Measurements from ENCODE around the gene DUOX1. TPM values are rescaled to one million over a fixed set of nuclear protein-coding genes. Genes with fewer than 3 reads are reported as not detected.

DUOX1 gene
- total and polyA plus RNA-seq, 9 of the 15 experiments (the other 6 are each of a cell fraction or from before 2014, with no cell fraction given), result 0.01 to 0.22 (median 0.01) TPM; not detected in 6

- TF ChIP-seq FOXK2 (conservative IDR thresholded peaks at IDR 0.05 in 1 of 2, IDR thresholded peaks at IDR 0.05 in 1 of 2; ENCODE audit: low read depth in 2 of 2) (peak; percentile 40 to 74), ZNF224 (CRISPR knock-in tag; IDR thresholded peaks at IDR 0.05) (no peak), ZEB2 (IDR thresholded peaks at IDR 0.05) (no peak), CGGBP1 (CRISPR knock-in tag; IDR thresholded peaks at IDR 0.05) (no peak), NR3C1 (CRISPR knock-in tag; IDR thresholded peaks at IDR 0.05) (no peak), FOSL1 (tag; conservative IDR thresholded peaks at IDR 0.05) (peak; percentile 66), MEIS2 (IDR thresholded peaks at IDR 0.05; ENCODE audit: partially characterized antibody) (peak; percentile 73), LCOR (CRISPR knock-in tag; IDR thresholded peaks at IDR 0.05) (peak; percentile 88), ARHGAP35 (IDR thresholded peaks at IDR 0.05; ENCODE audit: partially characterized antibody) (no peak), IRF2 (CRISPR knock-in tag; IDR thresholded peaks at IDR 0.05) (no peak), NCOR1 (IDR thresholded peaks at IDR 0.05) (peak; percentile 5), ARID3B (CRISPR knock-in tag; IDR thresholded peaks at IDR 0.05; ENCODE audit: borderline replicate concordance) (no peak), POLR2G (IDR thresholded peaks at IDR 0.05; ENCODE audit: low read depth, low read length) (peak; percentile 53; the same call in 1 of the 2 replicates), NFE2L1 (tag; IDR thresholded peaks at IDR 0.05; ENCODE audit: borderline replicate concordance, low read depth) (no peak), ZNF561 (CRISPR knock-in tag; conservative IDR thresholded peaks at IDR 0.05) (no peak), ZNF316 (IDR thresholded peaks at IDR 0.05) (peak; percentile 40; the same call in 1 of the 2 replicates), TARDBP (IDR thresholded peaks at IDR 0.05) (peak; percentile 72), RBM14 (IDR thresholded peaks at IDR 0.05; ENCODE audit: borderline replicate concordance, insufficient read depth, low read depth, low read length) (no peak), CREB5 (CRISPR knock-in tag; IDR thresholded peaks at IDR 0.05) (no peak), ZNF785 (CRISPR knock-in tag; IDR thresholded peaks at IDR 0.05) (no peak), SREBF2 (CRISPR knock-in tag; IDR thresholded peaks at IDR 0.05) (no peak), ZNF77 (CRISPR knock-in tag; IDR thresholded peaks at IDR 0.05) (no peak), NFE2 (IDR thresholded peaks at IDR 0.05; ENCODE audit: low read depth) (peak; percentile 73), KDM4B (IDR thresholded peaks at IDR 0.05; ENCODE audit: borderline replicate concordance in 2 of 2, low read depth in 1 of 2) (0 out of 4 replicates have a peak, but pooled peaks of 1 of the 2 experiments have one; percentile 25), CEBPG (CRISPR knock-in tag; IDR thresholded peaks at IDR 0.05) (0 out of 2 replicates have a peak, but pooled peaks have one; percentile 9), CEBPG (tag; conservative IDR thresholded peaks at IDR 0.05 in 1 of 2, IDR thresholded peaks at IDR 0.05 in 1 of 2) (no peak), STAT5A (IDR thresholded peaks at IDR 0.05; ENCODE audit: borderline replicate concordance, low read length) (no peak; the same call in 1 of the 2 replicates)
These were observed 70.4 kb downstream of the DUOX1 start (continued) for GRCh38 chr15:45200001-45200798.
